Chondrocyte (in vitro differentiated cells): ENCODE data around the gene SMG6. TPM values are rescaled to one million over a fixed set of nuclear protein-coding genes. Genes with fewer than 3 reads are reported as not detected.

Source experiments
- DNase-seq: peaks from one replicate; pipeline ENCODE4 v3.0.0; 2021; ENCODE audit warnings: mixed read lengths, low spot score
- H3K27ac Mint-ChIP-seq: one replicate; pipeline ENCODE4 v1.8.0; 2021; ENCODE audit warnings: mild to moderate bottlenecking, moderate library complexity, mixed read lengths; ENCODE audit not compliant: unreplicated experiment
- H3K27me3 Mint-ChIP-seq: 2 replicates; pipeline ENCODE4 v1.8.0; 2021; ENCODE audit warnings: low read depth, mixed read lengths
- H3K36me3 Mint-ChIP-seq: 2 replicates; pipeline ENCODE4 v1.8.0; 2021; ENCODE audit warnings: low read depth, mixed read lengths
- H3K4me1 Mint-ChIP-seq: 2 replicates; pipeline ENCODE4 v1.8.0; 2021; ENCODE audit warnings: low read depth, mild to moderate bottlenecking, mixed read lengths
- H3K4me3 Mint-ChIP-seq: one replicate; pipeline ENCODE4 v1.8.0; 2021; ENCODE audit warnings: mild to moderate bottlenecking, moderate library complexity, mixed read lengths; ENCODE audit not compliant: unreplicated experiment
- H3K9me3 Mint-ChIP-seq: 2 replicates; pipeline ENCODE4 v1.8.0; 2021; ENCODE audit warnings: low read depth, mixed read lengths
- total RNA-seq: library from RNA; stranded (reverse); gene quantifications from 3 replicates; pipeline ENCODE4 v1.2.1, GENCODE V29; 2021
- TF ChIP-seq, protein P1 (sequence below): fragments of 200-600 bp; sonication (generic); IDR thresholded peaks from 2 replicates; pipeline ENCODE4 v1.5.0; 2021; ENCODE audit warnings: antibody characterized with exemption, mild to moderate bottlenecking, moderate library complexity

SMG6 gene
- total RNA-seq, 1 donor from 2014 or later: 33.6 TPM

DNA sequence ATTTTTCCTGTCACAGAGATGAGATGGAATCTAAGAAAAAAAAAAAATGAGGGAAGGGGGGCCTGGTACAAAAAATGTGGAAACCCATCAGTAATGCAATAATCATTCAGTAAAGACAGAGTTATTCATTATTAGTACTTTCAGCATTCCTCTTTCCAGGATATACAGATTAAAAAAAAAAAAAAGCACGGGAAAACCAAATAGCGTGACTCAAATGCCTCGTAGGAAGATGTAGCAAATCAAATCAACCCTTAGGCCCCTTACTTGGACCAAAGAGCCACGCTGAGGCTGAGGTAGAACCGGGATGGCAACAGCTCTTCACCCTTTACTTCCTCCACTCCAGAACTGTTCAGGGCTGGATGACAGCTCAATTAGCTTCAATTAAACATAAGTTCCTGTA lies 52.5 kb downstream of the SMG6 start:
- peaks cover 6% of the 10 kb centered on the region for H3K36me3 Mint-ChIP-seq

DNA sequence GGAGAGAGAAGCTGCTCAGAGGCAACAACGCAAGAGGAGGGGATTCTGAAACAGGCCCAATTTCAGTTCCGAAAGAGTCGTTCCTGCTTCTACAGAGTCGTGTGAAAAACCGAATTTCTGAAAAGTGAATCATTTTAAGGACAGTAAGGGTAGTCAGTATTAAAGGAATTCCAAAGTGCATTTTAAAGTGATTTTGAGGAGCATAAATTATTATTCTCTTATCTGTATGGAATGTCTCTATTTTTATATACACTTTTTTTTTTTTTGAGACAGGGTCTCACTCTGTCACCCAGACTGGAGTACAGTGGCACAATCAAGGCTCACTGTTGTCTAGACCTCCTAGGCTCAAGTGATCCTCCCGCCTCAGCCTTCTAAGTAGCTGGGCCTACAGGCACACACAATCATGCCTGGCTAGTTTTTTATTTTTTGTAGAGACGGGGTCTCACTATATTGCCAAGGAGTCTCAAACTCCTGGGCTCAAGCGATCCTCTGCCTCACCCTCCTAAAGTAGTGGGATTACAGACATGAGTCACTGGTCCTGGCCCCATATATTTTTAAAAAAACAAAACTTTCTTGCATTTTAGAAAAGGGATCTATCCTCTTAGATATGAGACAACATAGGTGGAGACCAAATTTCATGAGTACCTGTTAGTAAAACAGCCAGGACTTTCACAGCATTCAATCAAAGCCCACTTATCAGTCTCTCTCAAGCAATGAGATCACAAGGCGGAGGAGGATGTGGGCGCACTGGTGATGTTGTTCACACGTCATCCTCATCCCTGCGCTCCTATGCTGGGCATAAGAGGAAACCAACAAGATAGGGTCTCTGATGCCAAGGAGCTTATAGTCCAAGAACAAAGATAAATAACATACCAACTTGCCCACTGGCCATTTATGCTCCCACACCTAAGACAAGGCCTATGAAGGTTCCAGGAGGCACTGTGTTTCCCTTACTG lies 53.2 kb downstream of the SMG6 start:
- no peaks in the 10 kb centered on the region for H3K27me3 Mint-ChIP-seq
- no peak overlapping the region for H3K4me3 Mint-ChIP-seq
- H3K27ac Mint-ChIP-seq: peak overlapping the region; percentile 90
- no peaks in the 10 kb centered on the region for H3K9me3 Mint-ChIP-seq
- H3K36me3 Mint-ChIP-seq: peaks cover 6% of the 10 kb centered on the region
- peaks cover 31% of the 10 kb centered on the region for H3K4me1 Mint-ChIP-seq
- TF ChIP-seq, protein P1, sequence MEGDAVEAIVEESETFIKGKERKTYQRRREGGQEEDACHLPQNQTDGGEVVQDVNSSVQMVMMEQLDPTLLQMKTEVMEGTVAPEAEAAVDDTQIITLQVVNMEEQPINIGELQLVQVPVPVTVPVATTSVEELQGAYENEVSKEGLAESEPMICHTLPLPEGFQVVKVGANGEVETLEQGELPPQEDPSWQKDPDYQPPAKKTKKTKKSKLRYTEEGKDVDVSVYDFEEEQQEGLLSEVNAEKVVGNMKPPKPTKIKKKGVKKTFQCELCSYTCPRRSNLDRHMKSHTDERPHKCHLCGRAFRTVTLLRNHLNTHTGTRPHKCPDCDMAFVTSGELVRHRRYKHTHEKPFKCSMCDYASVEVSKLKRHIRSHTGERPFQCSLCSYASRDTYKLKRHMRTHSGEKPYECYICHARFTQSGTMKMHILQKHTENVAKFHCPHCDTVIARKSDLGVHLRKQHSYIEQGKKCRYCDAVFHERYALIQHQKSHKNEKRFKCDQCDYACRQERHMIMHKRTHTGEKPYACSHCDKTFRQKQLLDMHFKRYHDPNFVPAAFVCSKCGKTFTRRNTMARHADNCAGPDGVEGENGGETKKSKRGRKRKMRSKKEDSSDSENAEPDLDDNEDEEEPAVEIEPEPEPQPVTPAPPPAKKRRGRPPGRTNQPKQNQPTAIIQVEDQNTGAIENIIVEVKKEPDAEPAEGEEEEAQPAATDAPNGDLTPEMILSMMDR: no peak
- DNase-seq: no peak

More for the DNA sequence above, 52.5 kb downstream of the SMG6 start:
- DNase-seq: no peak
- TF ChIP-seq, protein P1: no peak
- no peaks in the 10 kb centered on the region for H3K27me3 Mint-ChIP-seq
- peaks cover 31% of the 10 kb centered on the region for H3K4me1 Mint-ChIP-seq
- no peak overlapping the region for H3K4me3 Mint-ChIP-seq
- H3K27ac Mint-ChIP-seq: peak overlapping the region; percentile 90
- no peaks in the 10 kb centered on the region for H3K9me3 Mint-ChIP-seq

DNA sequence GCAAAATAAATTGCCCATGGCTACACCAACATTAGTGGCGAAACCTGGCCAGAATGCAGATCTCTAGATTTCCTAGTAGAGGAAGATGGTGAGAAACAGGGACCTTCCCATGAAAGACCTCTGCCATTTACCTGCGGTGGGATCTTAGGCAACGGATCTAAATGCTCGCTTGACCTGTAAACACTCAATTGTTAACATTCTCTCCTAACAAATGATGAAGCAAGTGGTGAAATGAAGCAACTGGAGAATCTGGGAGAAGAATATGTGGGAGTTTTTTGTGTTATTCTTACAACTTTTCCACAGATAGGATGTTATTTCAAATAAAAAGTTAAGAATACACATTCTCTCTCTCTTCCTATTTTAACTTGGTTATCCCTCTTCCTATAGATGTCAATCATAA lies 56.6 kb downstream of the SMG6 start:
- no peak overlapping the region for H3K4me3 Mint-ChIP-seq
- H3K27me3 Mint-ChIP-seq: no peaks in the 10 kb centered on the region
- no peak overlapping the region for H3K27ac Mint-ChIP-seq
- TF ChIP-seq, protein P1: no peak
- peaks cover 42% of the 10 kb centered on the region for H3K4me1 Mint-ChIP-seq
- H3K9me3 Mint-ChIP-seq: no peaks in the 10 kb centered on the region
- DNase-seq: no peak
- peaks cover 8% of the 10 kb centered on the region for H3K36me3 Mint-ChIP-seq

DNA sequence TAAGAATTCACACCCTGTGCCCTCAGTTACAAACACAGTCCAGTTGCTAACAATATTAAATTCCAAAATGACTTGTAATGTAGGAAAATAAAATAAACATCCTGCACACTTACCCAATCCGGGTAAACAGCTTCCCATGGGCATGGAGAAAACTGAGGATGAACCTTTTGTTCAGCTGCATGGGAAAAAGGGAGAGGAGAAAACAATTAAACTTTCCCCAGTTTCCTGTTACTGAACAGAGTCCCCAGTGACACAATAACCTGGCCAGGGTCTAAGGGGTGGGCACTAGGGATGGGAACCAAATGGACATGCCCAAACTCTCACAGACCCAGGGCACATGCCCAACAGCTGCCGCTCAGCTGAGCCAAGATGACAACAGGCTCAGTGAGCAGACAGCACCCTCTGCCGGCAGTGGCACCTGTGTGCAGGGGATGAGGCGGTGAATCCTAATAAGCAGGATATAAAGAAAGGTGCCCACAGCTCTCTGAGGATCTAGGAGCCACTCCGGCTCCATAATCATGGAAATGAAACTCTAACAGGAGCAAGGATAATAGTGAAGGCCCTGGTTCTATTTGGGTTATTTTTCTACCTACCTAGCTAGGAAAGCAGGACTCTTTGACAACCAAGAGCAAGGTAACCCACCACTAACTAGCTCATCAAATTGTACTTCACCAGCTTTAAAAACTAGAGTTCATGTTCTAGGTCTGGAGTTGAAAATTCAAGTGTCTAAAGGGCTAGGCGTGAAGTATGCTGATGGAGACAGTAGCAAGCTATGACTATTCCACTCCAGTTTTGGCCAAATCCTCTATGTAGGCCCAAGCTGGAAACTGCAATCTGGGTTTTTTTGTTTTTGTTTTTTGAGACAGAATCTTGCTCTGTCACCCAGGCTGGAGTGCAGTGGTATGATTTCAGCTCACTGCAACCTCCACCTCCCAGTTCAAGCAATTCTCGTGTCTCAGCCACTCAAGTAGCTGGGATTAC lies 58.8 kb downstream of the SMG6 start:
- DNase-seq: no peak
- peaks cover 44% of the 10 kb centered on the region for H3K4me1 Mint-ChIP-seq
- no peaks in the 10 kb centered on the region for H3K27me3 Mint-ChIP-seq
- no peaks in the 10 kb centered on the region for H3K9me3 Mint-ChIP-seq
- H3K27ac Mint-ChIP-seq: peak overlapping the region; percentile 91
- no peak overlapping the region for H3K4me3 Mint-ChIP-seq
- H3K36me3 Mint-ChIP-seq: peaks cover 10% of the 10 kb centered on the region
- TF ChIP-seq, protein P1: peak; percentile 99

DNA sequence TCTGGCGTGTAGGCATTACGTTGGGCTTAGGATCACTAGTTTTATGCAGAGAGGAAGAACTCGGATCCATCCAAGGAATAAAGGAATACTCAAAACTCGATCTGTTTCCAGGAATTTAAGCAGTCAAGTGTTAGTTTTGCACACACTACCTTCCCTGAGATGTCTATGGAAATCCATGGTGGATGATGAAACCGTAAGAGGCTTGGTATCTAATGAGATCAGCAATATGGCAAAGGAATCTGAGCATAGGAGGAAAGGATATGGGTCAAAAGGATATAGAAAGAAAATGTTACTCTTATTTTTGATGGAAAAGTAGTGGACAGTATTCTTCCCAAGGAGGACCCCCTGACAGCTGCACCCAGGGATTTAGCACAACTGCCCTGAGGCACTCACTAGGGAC lies 59.6 kb downstream of the SMG6 start:
- DNase-seq: no peak
- TF ChIP-seq, protein P1: no peak
- peak overlapping the region; percentile 91 for H3K27ac Mint-ChIP-seq
- H3K27me3 Mint-ChIP-seq: no peaks in the 10 kb centered on the region
- H3K4me1 Mint-ChIP-seq: peaks cover 42% of the 10 kb centered on the region
- no peaks in the 10 kb centered on the region for H3K9me3 Mint-ChIP-seq
- H3K4me3 Mint-ChIP-seq: no peak overlapping the region
- peaks cover 8% of the 10 kb centered on the region for H3K36me3 Mint-ChIP-seq
